ENCODE data around the gene PRDM5.

DNA sequence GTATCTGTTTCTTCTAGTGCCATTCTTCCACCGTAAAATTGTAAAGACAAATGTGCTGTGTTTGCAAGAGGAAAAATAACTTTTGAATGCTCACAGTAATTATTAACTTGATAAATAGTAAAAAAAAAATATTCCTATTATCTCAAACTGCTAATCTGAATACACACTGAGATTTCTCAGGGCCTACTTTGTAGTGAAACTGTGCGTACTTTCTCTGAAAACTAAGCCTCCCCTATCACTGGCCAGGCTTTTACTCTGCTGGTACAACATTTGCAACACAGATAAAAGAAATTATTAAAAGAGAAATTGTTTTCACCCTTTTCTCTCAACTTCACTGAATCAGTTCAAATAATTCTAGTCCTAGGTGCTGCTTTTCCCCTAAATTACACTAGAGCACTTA lies 137.3 kb downstream of the PRDM5 start:
- TF ChIP-seq, protein P1, sequence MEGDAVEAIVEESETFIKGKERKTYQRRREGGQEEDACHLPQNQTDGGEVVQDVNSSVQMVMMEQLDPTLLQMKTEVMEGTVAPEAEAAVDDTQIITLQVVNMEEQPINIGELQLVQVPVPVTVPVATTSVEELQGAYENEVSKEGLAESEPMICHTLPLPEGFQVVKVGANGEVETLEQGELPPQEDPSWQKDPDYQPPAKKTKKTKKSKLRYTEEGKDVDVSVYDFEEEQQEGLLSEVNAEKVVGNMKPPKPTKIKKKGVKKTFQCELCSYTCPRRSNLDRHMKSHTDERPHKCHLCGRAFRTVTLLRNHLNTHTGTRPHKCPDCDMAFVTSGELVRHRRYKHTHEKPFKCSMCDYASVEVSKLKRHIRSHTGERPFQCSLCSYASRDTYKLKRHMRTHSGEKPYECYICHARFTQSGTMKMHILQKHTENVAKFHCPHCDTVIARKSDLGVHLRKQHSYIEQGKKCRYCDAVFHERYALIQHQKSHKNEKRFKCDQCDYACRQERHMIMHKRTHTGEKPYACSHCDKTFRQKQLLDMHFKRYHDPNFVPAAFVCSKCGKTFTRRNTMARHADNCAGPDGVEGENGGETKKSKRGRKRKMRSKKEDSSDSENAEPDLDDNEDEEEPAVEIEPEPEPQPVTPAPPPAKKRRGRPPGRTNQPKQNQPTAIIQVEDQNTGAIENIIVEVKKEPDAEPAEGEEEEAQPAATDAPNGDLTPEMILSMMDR (CRISPR knock-in tag; IDR thresholded peaks at IDR 0.05), result no peak
- TF ChIP-seq ZNF558 (CRISPR knock-in tag; IDR thresholded peaks at IDR 0.05; ENCODE audit: borderline replicate concordance), result no peak
- TF ChIP-seq, protein P2, sequence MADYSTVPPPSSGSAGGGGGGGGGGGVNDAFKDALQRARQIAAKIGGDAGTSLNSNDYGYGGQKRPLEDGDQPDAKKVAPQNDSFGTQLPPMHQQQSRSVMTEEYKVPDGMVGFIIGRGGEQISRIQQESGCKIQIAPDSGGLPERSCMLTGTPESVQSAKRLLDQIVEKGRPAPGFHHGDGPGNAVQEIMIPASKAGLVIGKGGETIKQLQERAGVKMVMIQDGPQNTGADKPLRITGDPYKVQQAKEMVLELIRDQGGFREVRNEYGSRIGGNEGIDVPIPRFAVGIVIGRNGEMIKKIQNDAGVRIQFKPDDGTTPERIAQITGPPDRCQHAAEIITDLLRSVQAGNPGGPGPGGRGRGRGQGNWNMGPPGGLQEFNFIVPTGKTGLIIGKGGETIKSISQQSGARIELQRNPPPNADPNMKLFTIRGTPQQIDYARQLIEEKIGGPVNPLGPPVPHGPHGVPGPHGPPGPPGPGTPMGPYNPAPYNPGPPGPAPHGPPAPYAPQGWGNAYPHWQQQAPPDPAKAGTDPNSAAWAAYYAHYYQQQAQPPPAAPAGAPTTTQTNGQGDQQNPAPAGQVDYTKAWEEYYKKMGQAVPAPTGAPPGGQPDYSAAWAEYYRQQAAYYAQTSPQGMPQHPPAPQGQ (CRISPR knock-in tag; IDR thresholded peaks at IDR 0.05; ENCODE audit: borderline replicate concordance), result no peak
- TF ChIP-seq ZSCAN31 (CRISPR knock-in tag; IDR thresholded peaks at IDR 0.05; ENCODE audit: low read depth), result no peak
- TF ChIP-seq ZNF776 (CRISPR knock-in tag; IDR thresholded peaks at IDR 0.05), result no peak
- TF ChIP-seq NR3C1 (CRISPR knock-in tag; IDR thresholded peaks at IDR 0.05), result no peak
- no peak for TF ChIP-seq MTA1 (CRISPR knock-in tag; IDR thresholded peaks at IDR 0.05; ENCODE audit: borderline replicate concordance)
- TF ChIP-seq GTF2F1 (IDR thresholded peaks at IDR 0.05; ENCODE audit: low read length), result no peak
- no peak for TF ChIP-seq PLRG1 (conservative IDR thresholded peaks at IDR 0.05)
- no peak for TF ChIP-seq WIZ (CRISPR knock-in tag; IDR thresholded peaks at IDR 0.05)
- no peak for TF ChIP-seq ZNF274 (CRISPR knock-in tag; IDR thresholded peaks at IDR 0.05)
- no peak for TF ChIP-seq TBP (CRISPR knock-in tag; IDR thresholded peaks at IDR 0.05)
- TF ChIP-seq BRCA1 (CRISPR knock-in tag; IDR thresholded peaks at IDR 0.05), result no peak
